ENCODE data around the gene LRRC49.

- TF ChIP-seq POLR2A (IDR thresholded peaks at IDR 0.05): no peak
- TF ChIP-seq CTCF (IDR thresholded peaks at IDR 0.05): no peak
These were observed 40.7 kb upstream of the LRRC49 start for GRCh38 chr15:70851889-70852288.

Data from Peyer's patch (tissue), 4 donors.